ENCODE data around the gene NOC3L. TPM values are rescaled to one million over a fixed set of nuclear protein-coding genes. Genes with fewer than 3 reads are reported as not detected.

NOC3L gene
- total RNA-seq, 6 donors from 2014 or later, result 5.4 to 20.5 (median 15.7) TPM

DNA sequence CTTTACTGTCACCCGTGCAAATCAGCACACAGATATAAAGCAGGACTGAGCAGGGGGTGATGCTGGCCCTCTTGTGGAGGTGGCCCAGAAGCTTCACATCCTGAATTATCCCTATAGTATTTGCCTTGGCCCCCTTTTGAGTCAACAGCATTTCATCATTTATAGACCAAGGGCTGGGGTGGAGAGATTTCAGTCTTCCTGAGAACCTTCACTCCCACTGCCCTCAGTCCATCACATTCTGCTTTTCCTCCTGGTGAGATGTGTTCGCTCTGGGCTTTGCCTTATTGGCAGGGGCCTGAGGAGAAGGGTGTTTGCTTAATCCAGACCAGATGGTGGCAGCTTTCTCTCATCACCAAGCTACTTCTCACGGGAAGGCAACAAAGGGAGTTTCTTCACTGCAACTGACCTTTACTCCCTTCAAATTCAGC is 47.7 kb downstream of the NOC3L start:
- 73 to 78% methylated on average over 3 of the region's 3 CpGs for WGBS, 2 donors
- Histone ChIP-seq H3K27me3 (no peaks in the 10 kb centered on the region), H3K36me3 (no peaks in the 10 kb centered on the region), H3K4me1 (peaks cover 0 to 3% (median 0%) of the 10 kb centered on the region in 4 donors), H3K9me3 (no peaks in the 10 kb centered on the region), H3K27ac (peak overlapping the region in 1 of 4 donors; percentile 28), H3K4me3 (no peak overlapping the region)
- TF ChIP-seq POLR2A (IDR thresholded peaks at IDR 0.05) (no peak), EP300 (IDR thresholded peaks at IDR 0.05) (no peak), POLR2AphosphoS5 (IDR thresholded peaks at IDR 0.05) (no peak)
- TF ChIP-seq, protein P1, sequence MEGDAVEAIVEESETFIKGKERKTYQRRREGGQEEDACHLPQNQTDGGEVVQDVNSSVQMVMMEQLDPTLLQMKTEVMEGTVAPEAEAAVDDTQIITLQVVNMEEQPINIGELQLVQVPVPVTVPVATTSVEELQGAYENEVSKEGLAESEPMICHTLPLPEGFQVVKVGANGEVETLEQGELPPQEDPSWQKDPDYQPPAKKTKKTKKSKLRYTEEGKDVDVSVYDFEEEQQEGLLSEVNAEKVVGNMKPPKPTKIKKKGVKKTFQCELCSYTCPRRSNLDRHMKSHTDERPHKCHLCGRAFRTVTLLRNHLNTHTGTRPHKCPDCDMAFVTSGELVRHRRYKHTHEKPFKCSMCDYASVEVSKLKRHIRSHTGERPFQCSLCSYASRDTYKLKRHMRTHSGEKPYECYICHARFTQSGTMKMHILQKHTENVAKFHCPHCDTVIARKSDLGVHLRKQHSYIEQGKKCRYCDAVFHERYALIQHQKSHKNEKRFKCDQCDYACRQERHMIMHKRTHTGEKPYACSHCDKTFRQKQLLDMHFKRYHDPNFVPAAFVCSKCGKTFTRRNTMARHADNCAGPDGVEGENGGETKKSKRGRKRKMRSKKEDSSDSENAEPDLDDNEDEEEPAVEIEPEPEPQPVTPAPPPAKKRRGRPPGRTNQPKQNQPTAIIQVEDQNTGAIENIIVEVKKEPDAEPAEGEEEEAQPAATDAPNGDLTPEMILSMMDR (IDR thresholded peaks at IDR 0.05), result no peak
- DNase-seq (no peak), ATAC-seq (ENCODE audit: low FRiP score in 2 of 2) (peak in 1 of 2 donors; percentile 13)

DNA sequence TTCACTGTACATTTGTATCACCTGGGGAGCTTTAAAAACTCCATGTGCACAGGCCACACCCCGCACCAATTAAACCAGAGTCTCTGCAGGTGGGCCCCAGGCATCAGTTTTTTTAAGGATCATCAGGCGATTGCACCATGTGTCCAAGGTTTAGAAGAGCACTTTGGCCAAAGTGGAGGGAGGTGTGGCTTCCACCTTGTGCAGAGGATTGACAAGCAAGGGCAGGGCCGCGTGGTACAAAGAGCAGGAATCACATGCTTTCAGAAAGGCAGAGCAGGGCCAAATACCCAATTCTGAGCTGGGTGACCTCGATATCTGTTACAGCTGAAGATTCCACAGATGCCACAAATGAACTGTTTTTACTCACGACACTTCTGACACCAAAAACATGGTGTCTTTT is 52.4 kb downstream of the NOC3L start:
- DNase-seq (no peak), ATAC-seq (ENCODE audit: low FRiP score in 2 of 2) (no peak)
- TF ChIP-seq POLR2A (IDR thresholded peaks at IDR 0.05) (no peak), POLR2AphosphoS5 (IDR thresholded peaks at IDR 0.05) (no peak), EP300 (IDR thresholded peaks at IDR 0.05) (no peak)
- TF ChIP-seq, protein P1 (IDR thresholded peaks at IDR 0.05), result no peak
- WGBS, 2 donors, result 77 to 88% methylated on average over 6 of the region's 6 CpGs
- Histone ChIP-seq H3K36me3 (no peaks in the 10 kb centered on the region), H3K4me1 (peaks cover 0 to 2% (median 0%) of the 10 kb centered on the region in 4 donors), H3K27ac (no peak overlapping the region), H3K4me3 (no peak overlapping the region), H3K9me3 (no peaks in the 10 kb centered on the region), H3K27me3 (no peaks in the 10 kb centered on the region)

DNA sequence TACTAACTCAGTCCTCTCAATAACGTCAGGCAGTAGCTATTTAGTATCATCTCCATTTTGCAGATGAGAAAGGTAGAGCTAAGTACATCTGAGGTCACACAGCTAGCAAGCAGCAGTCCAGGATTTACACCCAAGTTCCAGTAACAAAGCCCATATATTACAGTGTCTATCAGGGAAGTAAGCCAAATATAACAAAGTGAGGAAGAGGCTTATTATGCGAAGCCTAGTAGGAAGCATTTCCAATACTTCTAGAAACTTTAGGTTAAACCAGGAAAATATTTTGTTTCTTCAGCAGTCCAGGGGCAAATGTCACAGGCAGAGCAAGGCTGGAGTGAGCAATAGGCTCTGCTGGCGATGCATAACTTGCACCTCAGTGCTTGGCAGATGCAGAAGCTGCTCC is 53.9 kb downstream of the NOC3L start:
- H3K4me1 ChIP-seq, result no peaks in the 10 kb centered on the region
- DNase-seq, result no peak
- H3K36me3 ChIP-seq, result no peaks in the 10 kb centered on the region
- no peaks in the 10 kb centered on the region for H3K9me3 ChIP-seq
- no peak overlapping the region for H3K27ac ChIP-seq
- TF ChIP-seq POLR2A (IDR thresholded peaks at IDR 0.05) (no peak), EP300 (IDR thresholded peaks at IDR 0.05) (no peak), POLR2AphosphoS5 (IDR thresholded peaks at IDR 0.05) (no peak)
- TF ChIP-seq, protein P1 (IDR thresholded peaks at IDR 0.05), result no peak
- no peak for ATAC-seq (ENCODE audit: low FRiP score in 2 of 2)
- WGBS, 2 donors, result 63 to 84% methylated on average over 3 of the region's 3 CpGs
- no peaks in the 10 kb centered on the region for H3K27me3 ChIP-seq
- H3K4me3 ChIP-seq, result no peak overlapping the region

DNA sequence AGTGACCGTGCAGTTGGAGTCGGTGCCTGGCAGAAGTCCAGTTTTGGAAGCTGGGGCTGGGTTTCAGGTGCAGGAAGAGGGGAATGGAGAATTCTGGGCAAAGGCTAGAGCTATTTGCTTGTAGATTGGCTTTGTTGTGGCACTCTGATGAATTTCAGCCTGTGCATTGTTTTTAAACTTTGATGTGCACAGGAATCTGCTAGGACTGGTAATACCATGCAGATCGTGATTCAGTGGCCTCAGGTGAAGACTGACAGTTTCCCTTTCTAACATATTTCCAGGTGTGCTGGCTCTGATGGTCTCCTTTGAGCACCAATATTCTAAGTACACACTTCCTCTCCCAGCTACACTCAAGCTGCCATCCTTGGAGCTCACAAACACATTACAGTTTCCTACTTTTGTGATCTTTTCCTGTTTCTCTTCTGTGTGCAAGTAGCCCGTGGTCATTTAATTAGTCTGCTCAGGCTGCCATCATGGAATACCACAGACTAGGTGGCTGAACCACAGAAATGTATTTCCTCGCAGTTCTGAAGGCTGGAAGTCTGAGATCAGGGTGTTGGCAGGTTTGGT is 55.6 kb downstream of the NOC3L start:
- WGBS, 2 donors, result 36 to 39% methylated on average over 5 of the region's 5 CpGs
- no peak for ATAC-seq (ENCODE audit: low FRiP score in 2 of 2)

DNA sequence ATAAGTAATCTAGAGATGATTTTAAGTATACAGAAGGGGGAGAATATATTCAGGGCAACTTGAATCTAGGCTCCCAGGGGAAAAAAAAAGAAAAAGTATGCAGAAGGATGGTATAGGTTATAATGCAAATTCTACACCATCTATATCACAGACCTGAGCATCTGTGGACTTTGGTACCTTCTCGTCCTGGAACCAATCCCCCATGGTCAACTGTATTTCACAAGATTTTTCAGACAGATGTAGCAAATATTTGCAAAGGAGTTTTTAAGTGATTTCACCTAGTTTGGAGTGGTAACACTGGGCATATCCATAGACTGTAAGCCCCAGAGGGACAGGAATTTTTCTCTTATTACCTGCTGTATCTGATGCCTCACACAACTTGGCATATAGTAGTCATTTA is 58.8 kb downstream of the NOC3L start:
- Histone ChIP-seq H3K4me1 (no peaks in the 10 kb centered on the region), H3K9me3 (no peaks in the 10 kb centered on the region), H3K4me3 (no peak overlapping the region), H3K36me3 (no peaks in the 10 kb centered on the region), H3K27me3 (no peaks in the 10 kb centered on the region), H3K27ac (no peak overlapping the region)
- 67 to 78% methylated on average over 1 of the region's 1 CpG for WGBS, 2 donors
- DNase-seq (no peak), ATAC-seq (ENCODE audit: low FRiP score in 2 of 2) (no peak)
- TF ChIP-seq EP300 (IDR thresholded peaks at IDR 0.05), result no peak
- no peak for TF ChIP-seq POLR2A (IDR thresholded peaks at IDR 0.05)
- no peak for TF ChIP-seq POLR2AphosphoS5 (IDR thresholded peaks at IDR 0.05)
- TF ChIP-seq, protein P1 (IDR thresholded peaks at IDR 0.05), result no peak

More for the DNA sequence above, 55.6 kb downstream of the NOC3L start:
- H3K27ac ChIP-seq, result no peak overlapping the region
- no peaks in the 10 kb centered on the region for H3K4me1 ChIP-seq
- no peaks in the 10 kb centered on the region for H3K36me3 ChIP-seq
- no peak for DNase-seq
- no peak overlapping the region for H3K4me3 ChIP-seq
- H3K9me3 ChIP-seq, result no peaks in the 10 kb centered on the region
- TF ChIP-seq POLR2A (IDR thresholded peaks at IDR 0.05) (no peak), POLR2AphosphoS5 (IDR thresholded peaks at IDR 0.05) (no peak)
- no peaks in the 10 kb centered on the region for H3K27me3 ChIP-seq
